Transverse colon (tissue), 4 donors: ENCODE measurements around the gene LGALS7.

Source experiments
- EP300 ChIP-seq: sonication (generic); formaldehyde crosslinking; IDR thresholded peaks from one replicate; pipeline ENCODE4 v1.6.1; 2017; ENCODE audit warnings: antibody characterized with exemption, low read depth
- POLR2A ChIP-seq: fragments of 450-650 bp; IDR thresholded peaks from one replicate; pipeline ENCODE4 v1.6.1; 2016; ENCODE audit warnings: antibody characterized with exemption, mild to moderate bottlenecking, moderate library complexity
- POLR2AphosphoS5 ChIP-seq, 3 donors: sonication (generic); formaldehyde crosslinking; IDR thresholded peaks; one replicate each; pipeline ENCODE4 v1.6.1; 2016; ENCODE audit warnings: antibody characterized with exemption in 3 of 3
- TF ChIP-seq, protein P1 (sequence below), 5 experiments: fragments of 200-600 bp in 3 of 5; fragments of 450-650 bp in 2 of 5; sonication (generic) in 3 of 5; IDR thresholded peaks; 1 replicate in 2 of 5; 2 replicates in 3 of 5; pipeline ENCODE4 v1.5.1; 2016 to 2017; ENCODE audit warnings: antibody characterized with exemption in 5 of 5, inconsistent platforms in 3 of 5, mild to moderate bottlenecking in 2 of 5, moderate library complexity in 1 of 5

DNA sequence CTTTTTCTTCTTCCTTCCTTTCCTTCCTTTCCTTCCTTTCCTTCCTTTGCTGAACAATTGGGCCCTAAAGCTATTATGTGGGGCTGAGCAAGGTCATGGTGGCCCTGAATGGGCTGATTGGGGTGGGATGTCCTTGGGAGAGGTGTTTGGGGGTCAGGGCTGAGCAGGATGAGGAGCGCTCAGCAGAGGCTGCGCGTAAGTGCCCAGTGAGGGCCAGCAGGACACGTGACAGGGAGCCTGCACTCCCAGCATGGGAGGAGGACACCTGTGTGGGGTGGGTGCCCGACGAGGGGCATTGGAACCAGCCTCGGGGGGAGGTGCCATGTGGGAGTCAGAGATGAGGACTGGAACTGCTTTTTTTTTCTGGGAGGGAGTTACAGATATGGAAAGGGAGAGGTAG lies 5.4 kb upstream of the LGALS7 start:
- TF ChIP-seq EP300 (no peak), POLR2A (no peak), POLR2AphosphoS5 (IDR thresholded peaks at IDR 0.05) (no peak)
- TF ChIP-seq, protein P1, sequence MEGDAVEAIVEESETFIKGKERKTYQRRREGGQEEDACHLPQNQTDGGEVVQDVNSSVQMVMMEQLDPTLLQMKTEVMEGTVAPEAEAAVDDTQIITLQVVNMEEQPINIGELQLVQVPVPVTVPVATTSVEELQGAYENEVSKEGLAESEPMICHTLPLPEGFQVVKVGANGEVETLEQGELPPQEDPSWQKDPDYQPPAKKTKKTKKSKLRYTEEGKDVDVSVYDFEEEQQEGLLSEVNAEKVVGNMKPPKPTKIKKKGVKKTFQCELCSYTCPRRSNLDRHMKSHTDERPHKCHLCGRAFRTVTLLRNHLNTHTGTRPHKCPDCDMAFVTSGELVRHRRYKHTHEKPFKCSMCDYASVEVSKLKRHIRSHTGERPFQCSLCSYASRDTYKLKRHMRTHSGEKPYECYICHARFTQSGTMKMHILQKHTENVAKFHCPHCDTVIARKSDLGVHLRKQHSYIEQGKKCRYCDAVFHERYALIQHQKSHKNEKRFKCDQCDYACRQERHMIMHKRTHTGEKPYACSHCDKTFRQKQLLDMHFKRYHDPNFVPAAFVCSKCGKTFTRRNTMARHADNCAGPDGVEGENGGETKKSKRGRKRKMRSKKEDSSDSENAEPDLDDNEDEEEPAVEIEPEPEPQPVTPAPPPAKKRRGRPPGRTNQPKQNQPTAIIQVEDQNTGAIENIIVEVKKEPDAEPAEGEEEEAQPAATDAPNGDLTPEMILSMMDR (IDR thresholded peaks at IDR 0.05): no peak
